Cardiac fibroblast (primary cell): ENCODE data around the gene DNAJC8.

ENCODE experiments used
- DNase-seq, 2 donors: peaks; one replicate each; pipeline versions ENCODE4 v3.0.0 to v3.0.0-alpha.2; 2010; ENCODE audit warnings: low read depth in 2 of 2
- H3K4me3 ChIP-seq, 2 donors: replicated peaks in 1 of 2; 1 replicate in 1 of 2; 2 replicates in 1 of 2; pipeline ENCODE4 v1.5.1; 2011; ENCODE audit warnings: low read depth in 2 of 2, low read length in 2 of 2, mild to moderate bottlenecking in 2 of 2, moderate library complexity in 1 of 2
- TF ChIP-seq, protein P1 (sequence below): IDR thresholded peaks from one replicate; pipeline ENCODE4 v1.5.1; 2011; ENCODE audit warnings: low read depth, mild to moderate bottlenecking, low read length, inconsistent platforms

DNAJC8 gene

DNA sequence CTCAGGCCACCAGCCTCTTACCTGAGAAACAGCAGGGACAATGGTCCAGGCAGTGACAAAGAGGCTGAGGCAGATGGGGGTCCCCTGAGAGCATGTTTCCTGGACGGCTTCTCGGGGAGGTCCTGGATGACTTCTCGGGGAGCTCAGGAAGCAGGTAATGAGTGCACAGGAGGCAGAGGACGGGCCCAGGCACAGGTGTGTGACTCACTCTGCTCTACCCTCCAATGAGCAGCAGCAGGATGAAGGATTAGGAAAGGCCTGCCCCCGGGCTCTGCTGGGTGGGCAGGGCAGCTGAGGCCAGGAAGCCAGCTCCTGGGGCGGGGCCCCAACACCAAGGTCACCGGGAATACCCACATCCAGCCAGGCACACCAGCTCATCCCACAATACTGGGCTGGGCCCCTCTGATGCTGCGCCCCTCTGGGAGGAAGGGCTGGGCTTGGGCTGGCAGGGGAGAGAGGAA, 39.1 kb downstream of the DNAJC8 start:
- TF ChIP-seq, protein P1, sequence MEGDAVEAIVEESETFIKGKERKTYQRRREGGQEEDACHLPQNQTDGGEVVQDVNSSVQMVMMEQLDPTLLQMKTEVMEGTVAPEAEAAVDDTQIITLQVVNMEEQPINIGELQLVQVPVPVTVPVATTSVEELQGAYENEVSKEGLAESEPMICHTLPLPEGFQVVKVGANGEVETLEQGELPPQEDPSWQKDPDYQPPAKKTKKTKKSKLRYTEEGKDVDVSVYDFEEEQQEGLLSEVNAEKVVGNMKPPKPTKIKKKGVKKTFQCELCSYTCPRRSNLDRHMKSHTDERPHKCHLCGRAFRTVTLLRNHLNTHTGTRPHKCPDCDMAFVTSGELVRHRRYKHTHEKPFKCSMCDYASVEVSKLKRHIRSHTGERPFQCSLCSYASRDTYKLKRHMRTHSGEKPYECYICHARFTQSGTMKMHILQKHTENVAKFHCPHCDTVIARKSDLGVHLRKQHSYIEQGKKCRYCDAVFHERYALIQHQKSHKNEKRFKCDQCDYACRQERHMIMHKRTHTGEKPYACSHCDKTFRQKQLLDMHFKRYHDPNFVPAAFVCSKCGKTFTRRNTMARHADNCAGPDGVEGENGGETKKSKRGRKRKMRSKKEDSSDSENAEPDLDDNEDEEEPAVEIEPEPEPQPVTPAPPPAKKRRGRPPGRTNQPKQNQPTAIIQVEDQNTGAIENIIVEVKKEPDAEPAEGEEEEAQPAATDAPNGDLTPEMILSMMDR = no peak
- H3K4me3 ChIP-seq = no peak overlapping the region
- no peak for DNase-seq

DNA sequence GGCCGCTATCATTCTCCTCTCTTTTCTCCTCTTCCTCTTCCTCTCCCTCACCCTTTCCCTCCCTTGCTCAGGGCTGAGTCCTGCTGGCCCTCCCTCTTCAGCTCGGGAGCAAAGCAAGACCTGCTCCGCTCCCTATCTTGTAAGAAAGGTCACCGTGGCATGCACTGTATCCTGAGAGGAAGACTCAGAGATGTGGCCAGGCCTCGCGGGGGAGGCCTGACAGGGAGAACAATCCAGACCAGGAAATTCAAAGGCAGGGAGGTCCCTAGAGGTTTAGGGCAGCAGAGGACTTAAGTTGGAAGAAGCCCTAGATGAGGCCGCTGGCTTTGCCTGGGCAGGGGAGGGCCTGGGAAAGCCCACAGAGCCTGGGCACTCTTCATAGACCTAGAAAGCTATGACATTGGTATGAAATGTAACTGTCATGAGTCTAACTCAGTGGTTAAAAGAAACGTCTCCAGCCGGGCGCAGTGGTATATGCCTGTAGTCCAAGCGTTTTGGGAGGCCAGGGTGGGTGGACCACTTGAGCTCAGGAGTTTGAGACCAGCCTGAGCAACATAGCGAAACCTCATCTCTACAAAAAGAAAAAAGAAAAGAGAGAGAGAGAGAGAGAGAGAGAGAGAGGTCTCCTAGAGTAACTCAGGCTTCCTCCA, 41.7 kb downstream of the DNAJC8 start:
- DNase-seq = peak; percentile 57 to 67
- no peak overlapping the region for H3K4me3 ChIP-seq
- TF ChIP-seq, protein P1 = no peak

DNA sequence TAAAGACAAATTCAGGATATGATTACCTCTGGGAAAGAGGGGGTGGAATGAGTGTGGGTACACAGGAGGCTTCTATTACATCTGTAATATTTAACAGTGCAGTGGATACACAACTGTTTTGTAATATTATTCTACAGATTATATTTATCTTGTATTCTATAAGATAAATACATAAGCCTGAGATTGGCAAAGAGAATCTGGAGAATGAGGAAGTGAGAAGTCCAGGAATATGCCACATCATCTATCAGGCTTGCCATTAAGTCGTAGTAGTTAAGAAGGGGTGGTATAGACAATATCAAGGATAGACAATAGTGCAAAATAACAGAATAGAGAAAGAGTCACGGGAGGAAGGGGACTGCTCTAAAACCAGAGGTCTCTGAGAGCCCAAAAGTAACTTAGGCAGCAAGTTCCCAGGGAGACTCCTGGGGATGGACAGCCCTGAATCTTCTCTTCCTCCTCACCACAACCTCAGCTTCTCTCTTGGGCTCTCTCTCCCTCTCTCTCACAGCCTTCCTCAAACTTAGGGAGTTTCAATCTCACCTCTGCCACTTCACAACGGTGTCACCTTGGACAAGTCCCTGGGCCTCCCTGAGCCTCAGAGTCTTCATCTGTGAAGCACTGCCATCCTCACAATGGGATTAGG, 42.4 kb downstream of the DNAJC8 start:
- no peak overlapping the region for H3K4me3 ChIP-seq
- TF ChIP-seq, protein P1 = no peak
- peak; percentile 8 to 22 for DNase-seq

DNA sequence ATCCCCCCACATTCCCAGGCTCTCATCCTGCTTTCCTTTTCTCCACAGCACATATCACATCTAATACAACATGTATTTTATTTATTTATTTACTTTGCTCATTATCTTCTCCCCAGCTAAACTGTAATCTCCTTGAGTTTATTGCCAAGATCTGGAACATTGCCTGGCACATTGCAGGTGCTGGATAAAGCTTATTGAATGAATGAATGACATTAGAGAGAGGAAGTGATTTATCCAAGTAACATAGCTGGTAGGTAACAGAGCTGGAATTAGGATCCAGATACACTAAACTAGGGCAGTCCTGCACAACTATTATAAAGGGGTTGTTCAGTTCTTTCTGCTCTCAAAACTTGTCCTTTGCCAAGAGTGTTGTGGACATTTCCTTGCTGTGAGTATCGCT, 47.8 kb downstream of the DNAJC8 start:
- H3K4me3 ChIP-seq = no peak overlapping the region
- TF ChIP-seq, protein P1 = no peak
- no peak for DNase-seq

DNA sequence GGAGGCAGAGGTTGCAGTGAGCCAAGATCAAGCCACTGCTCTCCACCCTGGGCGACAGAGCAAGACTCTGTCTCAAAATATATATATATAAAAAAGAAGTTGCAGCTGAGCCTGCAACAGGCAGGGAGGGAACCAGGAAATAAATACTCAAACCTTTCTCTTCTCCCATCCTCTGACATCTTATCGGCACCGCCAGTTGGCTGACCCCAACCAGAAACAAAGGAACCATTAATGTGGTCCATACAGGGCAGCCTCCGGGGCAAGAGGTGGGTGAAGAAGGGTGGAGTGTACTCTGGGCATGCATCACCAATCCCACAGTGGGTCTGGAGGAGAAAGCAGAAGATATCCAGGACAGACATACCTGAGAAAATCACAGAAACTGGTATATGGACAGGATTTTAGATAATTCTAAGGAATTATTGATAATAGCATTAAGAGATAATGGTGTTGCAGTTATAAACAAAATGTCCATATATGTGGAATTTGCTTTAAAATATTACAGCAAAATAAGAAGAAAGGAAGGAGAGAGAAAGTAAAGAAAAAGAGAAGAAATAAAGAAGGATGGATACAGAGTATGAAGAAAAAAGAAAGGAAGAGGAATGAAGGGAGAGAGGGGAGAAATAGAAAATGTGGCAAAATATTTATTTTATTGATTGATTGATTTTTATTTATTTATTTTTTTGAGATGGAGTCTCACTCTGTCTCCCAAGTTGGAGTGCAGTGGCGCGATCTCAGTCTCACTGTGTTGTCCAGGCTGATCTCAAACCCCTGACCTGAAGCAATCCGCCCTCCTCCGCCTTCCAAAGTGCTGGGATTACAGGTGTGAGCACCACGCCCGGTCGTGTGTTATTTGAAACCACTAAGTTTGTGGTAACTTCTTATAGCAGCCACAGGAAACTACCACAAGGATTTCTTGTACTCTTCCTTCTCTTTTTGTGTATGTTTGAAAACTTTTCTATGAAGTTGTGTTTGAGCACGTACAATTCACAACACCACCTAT, 52.2 kb downstream of the DNAJC8 start:
- H3K4me3 ChIP-seq = no peak overlapping the region
- no peak for DNase-seq
- TF ChIP-seq, protein P1 = no peak

DNA sequence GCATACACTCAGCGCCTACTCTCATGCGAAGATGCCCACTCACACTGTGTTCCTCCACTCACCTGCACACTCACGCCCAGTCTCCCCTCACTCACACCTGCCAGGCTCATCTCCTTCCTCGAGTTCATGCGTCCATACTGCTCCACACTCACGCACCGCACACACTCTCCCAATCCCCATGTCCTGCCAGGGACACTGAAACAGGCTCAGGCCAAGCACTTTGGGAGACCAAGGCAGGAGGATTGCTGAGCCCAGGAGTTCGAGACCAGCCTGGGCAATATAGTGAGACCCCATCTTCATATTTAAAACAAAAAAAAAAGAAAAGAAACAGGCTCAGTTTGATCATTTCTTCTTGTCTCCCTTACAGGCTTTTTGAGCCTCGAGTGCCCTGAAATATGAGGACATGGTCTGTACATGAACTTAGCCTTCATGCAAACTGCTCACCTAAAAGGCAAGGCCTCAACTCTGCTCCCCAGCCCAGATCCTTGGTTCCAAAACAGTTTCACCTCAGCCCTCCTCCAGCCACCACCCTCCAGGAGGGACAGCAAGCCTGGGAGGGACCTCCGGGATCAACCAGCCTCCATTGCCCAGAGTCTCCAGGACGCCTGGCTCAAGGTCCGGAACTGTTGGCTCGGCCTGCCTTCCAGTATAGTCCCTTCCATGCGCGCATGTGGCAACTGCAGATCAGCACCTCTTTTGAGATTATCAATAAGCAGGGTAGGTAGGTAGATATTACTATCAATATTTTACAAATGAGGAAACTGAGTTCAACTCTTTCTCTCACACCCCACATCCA, 53.9 kb downstream of the DNAJC8 start:
- no peak overlapping the region for H3K4me3 ChIP-seq
- no peak for DNase-seq
- TF ChIP-seq, protein P1 = no peak
